Tibial nerve (tissue), 4 donors: ENCODE data around the gene MCOLN1. TPM values are rescaled to one million over a fixed set of nuclear protein-coding genes. Genes with fewer than 3 reads are reported as not detected.

Source experiments
- DNase-seq, 2 donors: peaks; one replicate each; pipeline ENCODE4 v3.0.0-alpha.2; 2019; ENCODE audit warnings: low spot score in 2 of 2
- H3K27ac ChIP-seq, 4 donors: fragments of 200-600 bp; sonication (generic) in 3 of 4; one replicate each; pipeline ENCODE4 v1.5.1; 2017 to 2019; ENCODE audit warnings: mild to moderate bottlenecking in 1 of 4
- H3K27me3 ChIP-seq, 2 donors: fragments of 200-600 bp; sonication (generic) in 1 of 2; one replicate each; pipeline versions ENCODE4 v1.5.1 to v1.6.0; 2017 to 2019
- H3K36me3 ChIP-seq, 3 donors: fragments of 200-600 bp; sonication (generic); one replicate each; pipeline ENCODE4 v1.5.1; 2018 to 2019
- H3K4me1 ChIP-seq, 4 donors: fragments of 200-600 bp; sonication (generic) in 3 of 4; one replicate each; pipeline ENCODE4 v1.5.1; 2017 to 2019
- H3K4me3 ChIP-seq, 4 donors: fragments of 200-600 bp; sonication (generic) in 3 of 4; one replicate each; pipeline ENCODE4 v1.5.1; 2017 to 2019; ENCODE audit warnings: mild to moderate bottlenecking in 1 of 4, moderate library complexity in 1 of 4
- H3K9me3 ChIP-seq, 4 donors: fragments of 200-600 bp; sonication (generic) in 3 of 4; one replicate each; pipeline ENCODE4 v1.5.1; 2017 to 2019
- CTCF ChIP-seq, 5 experiments: fragments of 200-600 bp in 3 of 5; fragments of 450-650 bp in 2 of 5; sonication (generic) in 3 of 5; IDR thresholded peaks; one replicate each; pipeline ENCODE4 v1.5.1; 2016 to 2019; ENCODE audit warnings: antibody characterized with exemption in 5 of 5, mild to moderate bottlenecking in 3 of 5, moderate library complexity in 2 of 5
- EP300 ChIP-seq, 2 donors: sonication (generic); formaldehyde crosslinking; IDR thresholded peaks; one replicate each; pipeline ENCODE4 v1.6.1; 2017; ENCODE audit warnings: antibody characterized with exemption in 2 of 2, mild to moderate bottlenecking in 1 of 2
- POLR2A ChIP-seq, 2 donors: fragments of 450-650 bp; IDR thresholded peaks; one replicate each; pipeline ENCODE4 v1.6.1; 2017; ENCODE audit warnings: antibody characterized with exemption in 2 of 2, mild to moderate bottlenecking in 2 of 2, moderate library complexity in 2 of 2
- WGBS, 2 donors: methylation state at CpG; one replicate each; pipeline ENCODE4 v1.1.5; 2018; 5-methylcytosine and 5-hydroxymethylcytosine counted together
- total RNA-seq, 4 donors: library from RNA; depleted of rRNA; stranded (reverse); fragments of >200 nt; gene quantifications; one replicate each; pipeline ENCODE4 v1.1.0, GENCODE V29; 2016

Gene MCOLN1
- total RNA-seq, 4 donors from 2014 or later, result 21.3 to 52.2 (median 31.3) TPM

GRCh38 chr19:7489609-7490044, 32.8 kb upstream of the MCOLN1 start:
- Histone ChIP-seq H3K36me3 (peaks cover 0 to 17% (median 0%) of the 10 kb centered on the region in 3 donors), H3K4me1 (peaks cover 0 to 27% (median 10%) of the 10 kb centered on the region in 4 donors), H3K27ac (peak overlapping the region in 3 of 4 donors; percentile 88 to 97 (median 95)), H3K27me3 (no peaks in the 10 kb centered on the region), H3K9me3 (no peaks in the 10 kb centered on the region), H3K4me3 (peak overlapping the region in 2 of 4 donors; percentile 63 to 76)
- DNase-seq, result no peak
- WGBS, 2 donors, result 79 to 81% methylated on average over 11 of the region's 11 CpGs
- TF ChIP-seq CTCF (IDR thresholded peaks at IDR 0.05) (no peak), EP300 (IDR thresholded peaks at IDR 0.05) (no peak), POLR2A (IDR thresholded peaks at IDR 0.05) (no peak)

GRCh38 chr19:7492142-7492541, 30.3 kb upstream of the MCOLN1 start:
- no peak for TF ChIP-seq EP300 (IDR thresholded peaks at IDR 0.05)
- no peak for TF ChIP-seq CTCF (IDR thresholded peaks at IDR 0.05)
- no peak for TF ChIP-seq POLR2A (IDR thresholded peaks at IDR 0.05)

GRCh38 chr19:7492558-7492957, 29.9 kb upstream of the MCOLN1 start:
- Histone ChIP-seq H3K27me3 (no peaks in the 10 kb centered on the region), H3K4me1 (peaks cover 0 to 29% (median 10%) of the 10 kb centered on the region in 4 donors), H3K4me3 (no peak overlapping the region), H3K9me3 (no peaks in the 10 kb centered on the region), H3K27ac (peak overlapping the region in 1 of 4 donors; percentile 17), H3K36me3 (no peaks in the 10 kb centered on the region)
- TF ChIP-seq CTCF (IDR thresholded peaks at IDR 0.05) (no peak), EP300 (IDR thresholded peaks at IDR 0.05) (no peak), POLR2A (IDR thresholded peaks at IDR 0.05) (no peak)
- DNase-seq, result no peak
- 82 to 86% methylated on average over 11 of the region's 11 CpGs for WGBS, 2 donors

More at GRCh38 chr19:7492142-7492541, 30.3 kb upstream of the MCOLN1 start:
- Histone ChIP-seq H3K36me3 (no peaks in the 10 kb centered on the region), H3K27ac (no peak overlapping the region), H3K4me3 (no peak overlapping the region), H3K9me3 (no peaks in the 10 kb centered on the region), H3K4me1 (peaks cover 0 to 29% (median 10%) of the 10 kb centered on the region in 4 donors), H3K27me3 (no peaks in the 10 kb centered on the region)
- 69 to 71% methylated on average over 4 of the region's 4 CpGs for WGBS, 2 donors
- DNase-seq, result no peak

GRCh38 chr19:7494416-7495098, 27.9 kb upstream of the MCOLN1 start:
- H3K4me3 ChIP-seq, result peak overlapping the region in 1 of 4 donors; percentile 2
- peak overlapping the region; percentile 48 to 93 (median 79) for H3K27ac ChIP-seq
- WGBS, 2 donors, result 16 to 19% methylated on average over 13 of the region's 13 CpGs
- no peaks in the 10 kb centered on the region for H3K36me3 ChIP-seq
- TF ChIP-seq CTCF (IDR thresholded peaks at IDR 0.05), result peak in 1 of 5 experiments; percentile 40
- peak in 1 of 2 donors; percentile 82 for TF ChIP-seq EP300 (IDR thresholded peaks at IDR 0.05)
- no peak for TF ChIP-seq POLR2A (IDR thresholded peaks at IDR 0.05)
- H3K4me1 ChIP-seq, result peaks cover 0 to 17% (median 7%) of the 10 kb centered on the region in 4 donors
- peak in 1 of 2 donors; percentile 53 for DNase-seq
- no peaks in the 10 kb centered on the region for H3K9me3 ChIP-seq
- no peaks in the 10 kb centered on the region for H3K27me3 ChIP-seq

- no peak overlapping the region for H3K4me3 ChIP-seq
- peaks cover 0 to 25% (median 12%) of the 10 kb centered on the region in 4 donors for H3K4me1 ChIP-seq
- DNase-seq, result no peak
- 52% methylated on average over 7 of the region's 7 CpGs for WGBS, 2 donors
- H3K36me3 ChIP-seq, result no peaks in the 10 kb centered on the region
- TF ChIP-seq CTCF (IDR thresholded peaks at IDR 0.05) (no peak), POLR2A (IDR thresholded peaks at IDR 0.05) (no peak), EP300 (IDR thresholded peaks at IDR 0.05) (no peak)
- H3K27me3 ChIP-seq, result peaks cover 0 to 23% of the 10 kb centered on the region in 2 donors
- H3K9me3 ChIP-seq, result no peaks in the 10 kb centered on the region
- no peak overlapping the region for H3K27ac ChIP-seq
These were observed 25.1 kb upstream of the MCOLN1 start for GRCh38 chr19:7497292-7497691.
